WTC11 (cell line): ENCODE data around the gene EZR. TPM values are rescaled to one million over a fixed set of nuclear protein-coding genes. Genes with fewer than 3 reads are reported as not detected.

ENCODE experiments used
- ATAC-seq: fragments of 200-7000 bp; cut with Tn5 transposase; 2 replicates; pipeline ENCODE4 v1.10.0; 2021; ENCODE audit warnings: mild to moderate bottlenecking, moderate library complexity
- CTCF ChIA-PET: fragments of 300-600 bp; sonication (Branson Sonifier 250); formaldehyde crosslinking; loops from one replicate; lab custom pipeline; 2021; ENCODE audit warnings: antibody characterized with exemption; lab: Charles Lee
- POLR2A ChIA-PET: fragments of 350-600 bp; sonication (Branson Sonifier 250); formaldehyde crosslinking; loops from one replicate; lab custom pipeline; 2021; ENCODE audit warnings: antibody characterized with exemption; lab: Charles Lee
- DNase-seq: peaks from one replicate; pipeline ENCODE4 v3.0.0; 2021; ENCODE audit warnings: low spot score
- H3K27ac Mint-ChIP-seq: 2 replicates; pipeline ENCODE4 v1.8.0; 2021; ENCODE audit warnings: mixed read lengths
- H3K27me3 Mint-ChIP-seq: 2 replicates; pipeline ENCODE4 v1.8.0; 2021; ENCODE audit warnings: low read depth, mild to moderate bottlenecking, moderate library complexity, mixed read lengths
- H3K36me3 Mint-ChIP-seq: 2 replicates; pipeline ENCODE4 v1.8.0; 2021; ENCODE audit warnings: mixed read lengths
- H3K4me1 Mint-ChIP-seq: 2 replicates; pipeline ENCODE4 v1.8.0; 2022; ENCODE audit warnings: mixed read lengths
- H3K4me3 Mint-ChIP-seq: 2 replicates; pipeline ENCODE4 v1.8.0; 2021; ENCODE audit warnings: mild to moderate bottlenecking, moderate library complexity, mixed read lengths
- H3K9me3 Mint-ChIP-seq: 2 replicates; pipeline ENCODE4 v1.8.0; 2021; ENCODE audit warnings: mixed read lengths
- ATF1 ChIP-seq: sonication (generic); formaldehyde crosslinking; IDR thresholded peaks from 2 replicates; pipeline ENCODE4 v1.8.1; 2023; ENCODE audit warnings: mild to moderate bottlenecking, moderate library complexity, missing genetic modification reagents
- FOXJ3 ChIP-seq: sonication (generic); formaldehyde crosslinking; IDR thresholded peaks from 2 replicates; pipeline ENCODE4 v1.9.0; 2021; ENCODE audit warnings: missing genetic modification reagents, mild to moderate bottlenecking, borderline replicate concordance
- FOXP4 ChIP-seq: sonication (generic); formaldehyde crosslinking; IDR thresholded peaks from 2 replicates; pipeline ENCODE4 v1.8.0; 2022; ENCODE audit warnings: mild to moderate bottlenecking, missing genetic modification reagents
- IRF1 ChIP-seq: sonication (generic); formaldehyde crosslinking; IDR thresholded peaks from 2 replicates; pipeline ENCODE4 v1.8.0; 2023; ENCODE audit warnings: missing genetic modification reagents
- MLX ChIP-seq: sonication (generic); formaldehyde crosslinking; IDR thresholded peaks from 2 replicates; pipeline ENCODE4 v1.8.1; 2023; ENCODE audit warnings: mild to moderate bottlenecking, missing genetic modification reagents, moderate library complexity
- NFATC4 ChIP-seq: fragments of 250-450 bp; sonication (Bioruptor Pico); IDR thresholded peaks from 2 replicates; pipeline ENCODE4 v1.9.0; 2021; ENCODE audit warnings: mild to moderate bottlenecking
- PRRX2 ChIP-seq: fragments of 250-450 bp; sonication (Bioruptor Pico); IDR thresholded peaks from 2 replicates; pipeline ENCODE4 v1.8.0; 2021; ENCODE audit warnings: mild to moderate bottlenecking
- STAT6 ChIP-seq: sonication (generic); formaldehyde crosslinking; conservative IDR thresholded peaks from 2 replicates; pipeline ENCODE4 v1.8.1; 2023; ENCODE audit warnings: mild to moderate bottlenecking, low read depth, missing genetic modification reagents, moderate library complexity
- ZBTB43 ChIP-seq: sonication (generic); formaldehyde crosslinking; IDR thresholded peaks from 2 replicates; pipeline ENCODE4 v1.8.1; 2023; ENCODE audit warnings: mild to moderate bottlenecking, missing genetic modification reagents
- ZNF396 ChIP-seq: fragments of 250-450 bp; sonication (Bioruptor Pico); IDR thresholded peaks from 2 replicates; pipeline ENCODE4 v1.8.0; 2021; ENCODE audit warnings: mild to moderate bottlenecking, moderate library complexity, borderline replicate concordance
- ZNF425 ChIP-seq: fragments of 250-450 bp; sonication (Bioruptor Pico); conservative IDR thresholded peaks from 2 replicates; pipeline ENCODE4 v1.9.0; 2021; ENCODE audit warnings: mild to moderate bottlenecking
- ZNF671 ChIP-seq: fragments of 250-450 bp; sonication (Bioruptor Pico); IDR thresholded peaks from 2 replicates; pipeline ENCODE4 v1.8.0; 2021; ENCODE audit warnings: mild to moderate bottlenecking
- total RNA-seq: library from RNA; stranded (reverse); gene quantifications from 3 replicates; pipeline ENCODE4 v1.2.3, GENCODE V29; 2021

EZR gene
- total RNA-seq, 1 experiment from 2014 or later, result 215 TPM

GRCh38 chr6:158787395-158787794 lies 31.8 kb downstream of the EZR start:
- H3K4me1 Mint-ChIP-seq, result peaks cover 23% of the 10 kb centered on the region
- peaks cover 74% of the 10 kb centered on the region for H3K36me3 Mint-ChIP-seq
- ChIA-PET POLR2A (no interaction called here), CTCF (no interaction called here)
- no peak overlapping the region for H3K4me3 Mint-ChIP-seq
- no peak for ATAC-seq
- no peaks in the 10 kb centered on the region; the same call in 1 of the 2 replicates for H3K27me3 Mint-ChIP-seq
- no peaks in the 10 kb centered on the region for H3K9me3 Mint-ChIP-seq
- TF ChIP-seq MLX, result no peak
- no peak for TF ChIP-seq PRRX2 (CRISPR knock-in tag)
- no peak for TF ChIP-seq FOXP4 (CRISPR knock-in tag)
- no peak for TF ChIP-seq STAT6 (CRISPR knock-in tag)
- TF ChIP-seq ZNF396 (CRISPR knock-in tag), result no peak
- TF ChIP-seq NFATC4 (CRISPR knock-in tag), result no peak
- no peak for TF ChIP-seq ATF1
- no peak for TF ChIP-seq FOXJ3
- no peak for TF ChIP-seq ZNF425 (CRISPR knock-in tag)
- TF ChIP-seq, all 79 proteins: peak for 0
- no peak overlapping the region; the same call in 1 of the 2 replicates for H3K27ac Mint-ChIP-seq
- DNase-seq, result no peak

GRCh38 chr6:158786645-158787304 lies 32.4 kb downstream of the EZR start:
- no peak for DNase-seq

More at GRCh38 chr6:158786645-158787304, 32.4 kb downstream of the EZR start:
- ATAC-seq, result no peak
- Mint-ChIP-seq H3K27me3 (no peaks in the 10 kb centered on the region; the same call in 1 of the 2 replicates), H3K36me3 (peaks cover 80% of the 10 kb centered on the region), H3K4me3 (no peak overlapping the region), H3K4me1 (peaks cover 22% of the 10 kb centered on the region), H3K9me3 (no peaks in the 10 kb centered on the region), H3K27ac (peak overlapping the region; percentile 63; the same call in 1 of the 2 replicates)
- no peak for TF ChIP-seq ZNF671
- TF ChIP-seq ZBTB43 (CRISPR knock-in tag), result no peak
- TF ChIP-seq IRF1 (CRISPR knock-in tag), result no peak
- ChIA-PET POLR2A (no interaction called here), CTCF (no interaction called here)
